Activated CD4-positive, alpha-beta T cell treated with anti-CD3 and anti-CD28 coated beads for 24 hours (primary cell): ENCODE results near the gene NLRP7.
"Not testable (repeated sequence)": the region's sequence is repeated elsewhere in the genome, so short reads cannot be mapped to it uniquely, and the experiment has no call there.

Experiments used
- DNase-seq, 2 donors: peaks; one replicate each; pipeline ENCODE4 v3.0.0-alpha.2; 2020; ENCODE audit warnings: low read depth in 2 of 2

NLRP7 gene

GRCh38 chr19:54947381-54947780 lies at the start of gene NLRP7:
Gene NLRP7, minus strand, starts transcription at chr19:54947530.
- no peak for DNase-seq

DNA sequence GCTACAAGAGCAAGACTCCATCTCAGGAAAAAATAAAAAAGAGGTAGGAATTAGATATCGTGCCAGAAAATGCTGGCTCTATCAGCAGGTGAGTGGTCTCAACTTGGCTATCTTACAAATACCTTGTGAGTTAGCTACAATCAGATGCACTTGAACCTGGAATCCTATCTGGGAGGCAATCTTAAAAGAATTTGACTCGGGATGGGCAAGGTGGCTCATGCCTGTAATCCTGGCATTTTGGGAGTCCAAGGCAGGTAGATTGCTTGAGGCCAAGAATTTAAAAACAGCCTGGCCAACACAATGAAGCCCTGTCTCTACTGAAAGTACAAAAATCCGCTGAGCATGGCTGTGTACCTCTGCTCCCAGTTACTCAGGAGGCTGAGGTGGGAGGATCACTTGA lies 48.2 kb upstream of the NLRP7 start:
- DNase-seq: no peak

DNA sequence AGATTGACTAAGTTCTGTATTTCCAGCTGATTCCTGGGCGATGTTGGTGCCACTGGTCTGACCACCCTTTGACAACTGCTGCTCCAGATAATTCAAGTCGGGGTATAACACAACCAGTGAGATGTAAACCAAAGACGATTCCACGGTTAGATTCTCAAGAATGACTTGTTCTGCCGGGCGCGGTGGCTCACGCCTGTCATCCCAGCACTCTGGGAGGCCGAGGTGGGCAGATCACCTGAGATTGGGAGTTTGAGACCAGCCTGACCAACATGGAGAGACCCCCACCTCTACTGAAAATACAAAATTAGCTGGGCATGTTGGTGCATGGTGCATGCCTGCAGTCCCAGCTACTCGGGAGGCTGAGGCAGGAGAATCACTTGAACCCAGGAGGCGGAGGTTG lies 42.2 kb upstream of the NLRP7 start:
- not testable (repeated sequence) for DNase-seq

GRCh38 chr19:54982562-54982961 lies 35.2 kb upstream of the NLRP7 start:
- DNase-seq: not testable (repeated sequence)

DNA sequence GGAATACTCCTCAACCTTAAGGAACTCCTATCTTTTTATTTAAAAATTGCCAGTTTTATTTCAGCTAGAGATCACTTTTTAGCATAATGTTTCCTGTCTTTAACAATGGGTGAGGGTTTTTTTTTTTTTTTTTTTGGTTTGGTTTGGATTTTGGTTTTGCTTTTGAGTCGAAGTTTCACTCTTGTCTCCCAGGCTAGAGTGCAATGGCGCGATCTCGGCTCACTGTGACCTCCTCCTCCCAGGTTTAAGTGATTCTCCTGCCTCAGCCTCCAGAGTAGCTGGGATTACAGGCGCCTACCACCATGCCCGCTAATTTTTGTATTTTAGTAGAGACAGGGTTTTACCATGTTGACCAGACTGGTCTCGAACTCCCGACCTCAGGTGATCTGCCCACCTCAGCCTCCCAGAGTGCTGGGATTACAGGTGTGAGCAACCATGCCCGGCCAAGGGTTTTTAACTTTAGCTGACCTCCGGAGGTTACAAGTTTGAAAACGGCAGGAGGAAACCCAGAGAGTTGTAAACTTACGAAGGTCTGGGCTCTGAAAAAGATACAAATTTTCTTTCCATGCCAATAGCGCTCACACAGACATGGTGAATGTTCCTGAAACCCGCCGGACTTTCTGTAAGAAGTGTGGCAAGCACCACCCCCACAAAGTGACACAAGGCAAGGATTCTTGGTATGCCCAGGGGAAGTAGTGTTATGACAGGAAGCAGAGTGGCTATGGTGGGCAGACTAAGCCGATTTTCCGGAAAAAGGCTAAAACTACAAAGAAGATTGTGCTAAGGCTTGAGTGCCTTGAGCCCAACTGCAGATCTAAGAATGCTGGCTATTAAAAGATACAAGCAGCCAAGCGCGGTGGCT lies 26.1 kb upstream of the NLRP7 start:
- DNase-seq: not testable (repeated sequence)

DNA sequence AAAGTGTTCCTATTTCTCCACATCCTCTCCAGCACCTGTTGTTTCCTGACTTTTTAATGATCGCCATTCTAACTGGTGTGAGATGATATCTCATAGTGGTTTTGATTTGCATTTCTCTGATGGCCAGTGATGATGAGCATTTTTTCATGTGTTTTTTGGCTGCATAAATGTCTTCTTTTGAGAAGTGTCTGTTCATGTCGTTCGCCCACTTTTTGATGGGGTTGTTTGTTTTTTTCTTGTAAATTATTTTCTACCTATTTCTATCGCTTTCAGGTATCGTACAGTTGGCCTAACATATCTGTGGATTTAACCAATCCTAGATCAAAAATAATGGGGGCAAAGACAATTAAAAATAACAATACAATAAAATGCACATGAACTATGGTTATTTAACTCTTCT lies 24.1 kb upstream of the NLRP7 start:
- not testable (repeated sequence) for DNase-seq

GRCh38 chr19:54969647-54970046 lies 22.3 kb upstream of the NLRP7 start:
- no peak for DNase-seq

DNA sequence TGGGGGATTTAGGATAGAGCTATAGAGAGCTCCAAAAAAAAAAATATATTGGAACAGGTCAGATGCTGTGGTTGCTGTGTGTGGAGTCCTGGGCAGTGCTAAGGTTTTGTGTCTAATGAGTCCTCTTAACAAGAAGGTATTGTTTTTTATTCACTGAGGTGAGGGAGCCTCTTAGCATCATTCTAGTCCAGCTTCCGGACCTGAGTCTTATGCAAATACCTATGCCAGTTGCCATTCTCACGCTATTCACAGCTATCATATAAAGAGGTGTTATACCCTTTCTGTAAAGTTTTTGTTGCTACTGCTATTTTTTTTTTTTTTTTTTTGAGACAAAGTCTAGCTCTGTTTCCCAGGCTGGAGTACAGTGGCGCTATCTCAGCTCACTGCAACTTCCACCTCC lies 20.3 kb upstream of the NLRP7 start:
- DNase-seq: no peak

GRCh38 chr19:54965055-54965454 lies 17.7 kb upstream of the NLRP7 start:
- DNase-seq: not testable (repeated sequence)

GRCh38 chr19:54959840-54960239 lies 12.5 kb upstream of the NLRP7 start:
- DNase-seq: no peak

DNA sequence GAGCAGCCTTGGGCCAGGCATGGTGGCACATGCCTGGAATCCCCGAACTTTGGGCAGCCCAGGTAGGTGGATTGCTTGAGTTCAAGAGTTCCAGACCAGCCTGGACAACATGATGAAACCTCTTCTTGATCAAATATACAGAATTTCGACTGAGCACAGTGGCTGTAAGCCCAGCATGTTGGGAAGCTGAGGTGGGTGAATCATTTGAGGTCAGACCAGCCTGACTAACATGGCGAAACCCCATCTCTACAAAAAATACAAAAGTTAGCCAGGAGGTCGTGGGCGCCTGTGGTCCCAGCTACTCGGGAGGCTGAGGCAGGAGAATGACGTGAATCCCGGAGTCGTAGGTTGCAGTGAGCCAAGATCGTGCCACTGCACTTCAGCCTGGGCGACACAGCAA lies 8.0 kb upstream of the NLRP7 start:
- no peak for DNase-seq

GRCh38 chr19:54953345-54953713 lies 6.0 kb upstream of the NLRP7 start:
- DNase-seq: not testable (repeated sequence)

- DNase-seq: no peak
Observed at GRCh38 chr19:54952591-54953344, 5.4 kb upstream of the NLRP7 start.

- DNase-seq: not testable (repeated sequence)
Observed at GRCh38 chr19:54950580-54950979, 3.2 kb upstream of the NLRP7 start.

DNA sequence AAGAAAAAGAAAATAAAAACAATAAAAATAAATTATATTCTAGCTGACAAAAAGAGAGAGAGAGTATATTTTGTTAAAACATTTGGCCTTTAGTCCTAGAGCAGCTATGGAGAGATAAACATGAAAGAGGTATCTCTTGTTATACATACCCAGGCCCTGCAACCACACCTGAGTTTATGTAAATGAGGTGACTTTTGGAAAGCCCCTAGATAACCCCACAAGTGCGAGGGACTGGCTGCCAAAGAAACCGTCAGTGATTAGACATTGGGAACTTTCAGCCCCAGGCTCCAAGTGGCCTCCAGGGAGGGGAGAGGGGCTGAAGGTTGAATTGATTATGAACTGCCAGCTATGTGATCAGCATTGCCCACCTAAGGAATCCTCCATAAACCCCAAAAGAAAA lies 2.1 kb upstream of the NLRP7 start:
- no peak for DNase-seq

DNA sequence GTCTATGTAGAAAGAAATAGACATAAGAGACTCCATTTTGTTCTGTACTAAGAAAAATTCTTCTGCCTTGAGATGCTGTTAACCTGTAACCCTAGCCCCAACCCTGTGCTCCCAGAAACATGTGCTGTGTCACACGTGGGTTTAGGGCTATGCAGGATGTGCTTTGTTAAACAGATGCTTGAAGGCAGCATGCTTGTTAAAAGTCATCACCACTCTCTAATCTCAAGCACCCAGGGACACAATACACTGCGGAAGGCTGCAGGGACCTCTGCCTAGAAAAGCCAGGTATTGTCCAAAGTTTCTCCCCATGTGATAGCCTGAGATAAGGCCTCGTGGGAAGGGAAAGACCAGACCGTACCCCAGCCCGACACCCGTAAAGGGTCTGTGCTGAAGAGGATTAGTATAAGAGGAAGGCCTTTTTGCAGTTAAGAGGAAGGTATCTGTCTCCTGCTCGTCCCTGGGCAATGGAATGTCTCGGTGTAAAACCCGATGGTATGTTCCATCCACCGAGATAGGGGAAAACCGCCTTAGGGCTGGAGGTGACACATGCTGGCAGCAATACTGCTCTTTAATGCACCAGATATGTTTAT lies 3.5 kb downstream of the NLRP7 start:
- DNase-seq: not testable (repeated sequence)

GRCh38 chr19:54939538-54939937 lies 7.8 kb downstream of the NLRP7 start:
- not testable (repeated sequence) for DNase-seq

- no peak for DNase-seq
Observed at GRCh38 chr19:54938906-54939305, 8.4 kb downstream of the NLRP7 start.

DNA sequence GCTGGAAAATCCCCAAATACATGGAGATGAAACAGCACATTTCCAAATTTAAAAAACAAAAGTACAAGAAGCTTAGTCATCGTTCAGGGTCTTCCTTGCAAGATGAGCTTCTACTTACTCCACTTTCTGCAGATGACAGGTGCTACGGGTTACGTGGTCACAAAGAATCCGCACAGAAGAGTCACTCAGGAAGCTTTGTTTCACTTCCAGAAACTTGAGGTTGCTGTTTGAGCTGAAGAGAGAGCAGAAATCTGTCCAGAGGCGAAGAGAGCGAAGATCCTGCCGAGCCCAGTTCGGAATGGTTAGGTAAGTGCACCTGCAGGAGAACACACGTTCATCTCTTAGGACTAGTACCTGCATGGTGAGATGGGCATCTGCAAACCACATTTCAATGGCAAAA lies 9.4 kb downstream of the NLRP7 start:
- DNase-seq: no peak

GRCh38 chr19:54928299-54928698 lies 19.0 kb downstream of the NLRP7 start:
- DNase-seq: no peak

GRCh38 chr19:54923276-54923675 lies 24.1 kb downstream of the NLRP7 start:
- DNase-seq: no peak

DNA sequence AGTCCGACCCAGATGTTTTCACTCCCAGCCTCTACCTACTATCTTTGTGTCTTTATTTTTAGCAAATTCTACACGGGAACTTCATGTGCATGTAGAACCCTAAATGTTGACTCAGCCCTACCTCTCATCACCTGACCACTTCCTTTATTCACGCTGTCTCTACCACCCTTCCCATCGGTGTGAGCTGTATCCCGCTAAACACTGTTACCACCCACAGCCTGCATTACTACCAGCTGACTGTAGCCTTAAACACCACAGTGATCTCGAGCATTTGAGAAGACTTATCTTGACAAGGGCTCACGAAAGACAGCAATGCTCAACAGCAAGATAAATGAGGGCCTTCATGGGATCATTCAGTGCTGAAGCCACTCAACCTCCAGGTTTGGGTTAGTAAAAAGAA lies 26.2 kb downstream of the NLRP7 start:
- DNase-seq: no peak
